Naive B cell (primary cell): ENCODE data around the gene ZNF813. TPM values are rescaled to one million over a fixed set of nuclear protein-coding genes. Genes with fewer than 3 reads are reported as not detected.
A peak's percentile ranks its signal among the peaks of the same experiment; 100 is the strongest.
"Not testable (repeated sequence)": the region's sequence is repeated elsewhere in the genome, so short reads cannot be mapped to it uniquely, and the experiment has no call there.

Experiments used
- ATAC-seq, 2 donors: fragments of 150-1000 bp; cut with Tn5 transposase; 2 replicates each; pipeline ENCODE4 v1.10.0; 2021; ENCODE audit warnings: low read depth in 2 of 2, mild to moderate bottlenecking in 2 of 2, moderate library complexity in 2 of 2
- DNase-seq: peaks from one replicate; pipeline ENCODE4 v3.0.0; 2022
- H3K27ac Mint-ChIP-seq, 6 donors: one replicate each; pipeline ENCODE4 v1.8.0; 2020 to 2022; ENCODE audit warnings: mild to moderate bottlenecking in 6 of 6, mixed read lengths in 6 of 6, moderate library complexity in 5 of 6, inconsistent platforms in 2 of 6
- H3K27me3 Mint-ChIP-seq, 3 donors: one replicate each; pipeline ENCODE4 v1.8.0; 2021 to 2022; ENCODE audit warnings: mixed read lengths in 3 of 3, mild to moderate bottlenecking in 1 of 3
- H3K36me3 Mint-ChIP-seq, 2 donors: one replicate each; pipeline ENCODE4 v1.8.0; 2020 to 2022; ENCODE audit warnings: mixed read lengths in 2 of 2, inconsistent platforms in 1 of 2, mild to moderate bottlenecking in 1 of 2
- H3K4me1 Mint-ChIP-seq, 3 donors: one replicate each; pipeline ENCODE4 v1.8.0; 2020 to 2022; ENCODE audit warnings: mixed read lengths in 3 of 3, inconsistent platforms in 1 of 3, mild to moderate bottlenecking in 1 of 3, moderate library complexity in 1 of 3
- H3K4me3 Mint-ChIP-seq, 8 donors: one replicate each; pipeline ENCODE4 v1.8.0; 2020 to 2022; ENCODE audit warnings: mild to moderate bottlenecking in 8 of 8, mixed read lengths in 8 of 8, moderate library complexity in 8 of 8, inconsistent platforms in 2 of 8
- H3K9me3 Mint-ChIP-seq, 7 donors: one replicate each; pipeline ENCODE4 v1.8.0; 2020 to 2022; ENCODE audit warnings: mixed read lengths in 7 of 7, mild to moderate bottlenecking in 5 of 7, inconsistent platforms in 2 of 7, moderate library complexity in 1 of 7
- polyA plus RNA-seq, 6 donors: library from polyadenylated mRNA; unstranded; fragments of 300-500 nt; fragmentation: Illumina TruSeq; gene quantifications; one replicate each; pipeline ENCODE4 v1.2.3, GENCODE V29; 2021; ENCODE audit warnings: low read depth in 6 of 6

ZNF813 gene
- polyA plus RNA-seq, 6 donors from 2014 or later = 4.6 to 8.3 (median 6.0) TPM

DNA sequence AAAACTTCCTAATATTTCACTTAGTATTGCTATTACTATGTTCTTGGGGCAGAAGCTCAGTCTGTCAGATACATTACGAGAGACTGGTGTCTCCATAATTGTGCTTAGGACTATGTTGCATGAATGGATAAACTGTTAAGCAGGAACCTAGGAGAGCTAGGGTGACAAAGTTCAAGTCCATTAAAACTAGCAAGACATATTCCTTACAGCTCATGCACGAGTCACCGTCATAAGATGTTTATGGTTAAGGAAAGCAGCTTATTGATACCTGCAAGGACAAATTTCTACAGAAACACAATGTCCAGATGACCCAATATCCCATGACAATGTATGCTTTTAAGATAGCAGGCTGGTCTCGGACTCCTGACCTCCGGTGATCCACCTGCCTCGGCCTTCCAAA lies 5.7 kb upstream of the ZNF813 start:
- Mint-ChIP-seq H3K4me1 (peaks cover 5 to 10% (median 6%) of the 10 kb centered on the region in 3 donors), H3K9me3 (peaks cover 13 to 66% (median 51%) of the 10 kb centered on the region in 7 donors), H3K27ac (no peak overlapping the region), H3K27me3 (peaks cover 9 to 35% (median 17%) of the 10 kb centered on the region in 3 donors), H3K36me3 (peaks cover 19 to 48% of the 10 kb centered on the region in 2 donors), H3K4me3 (no peak overlapping the region)
- no peak for DNase-seq
- no peak for ATAC-seq

DNA sequence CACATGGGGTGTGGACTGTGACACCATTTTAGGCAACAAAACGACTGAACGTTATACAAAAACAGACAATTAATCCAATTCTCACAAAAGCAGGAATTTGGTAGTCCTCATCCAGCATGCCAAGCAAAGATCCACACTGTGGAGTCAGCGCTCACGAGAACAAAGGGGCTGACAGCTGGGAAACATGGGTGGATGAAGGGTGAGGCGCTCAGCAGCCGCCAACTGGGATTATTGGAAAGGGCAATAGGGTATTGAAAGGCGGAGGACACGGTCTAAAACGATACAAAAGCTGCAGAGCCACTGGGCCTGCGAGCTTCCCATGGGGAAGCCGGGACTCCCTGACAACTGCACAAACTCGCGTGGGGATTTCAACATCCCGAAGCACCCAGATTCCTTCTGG lies 4.7 kb upstream of the ZNF813 start:
- Mint-ChIP-seq H3K4me3 (peak overlapping the region in 2 of 8 donors; percentile 48 to 80), H3K27ac (no peak overlapping the region), H3K27me3 (peaks cover 9 to 35% (median 17%) of the 10 kb centered on the region in 3 donors), H3K4me1 (peaks cover 5 to 14% (median 6%) of the 10 kb centered on the region in 3 donors), H3K36me3 (peaks cover 13 to 42% of the 10 kb centered on the region in 2 donors), H3K9me3 (peaks cover 9 to 56% (median 46%) of the 10 kb centered on the region in 7 donors)
- DNase-seq (no peak), ATAC-seq (no peak)

DNA sequence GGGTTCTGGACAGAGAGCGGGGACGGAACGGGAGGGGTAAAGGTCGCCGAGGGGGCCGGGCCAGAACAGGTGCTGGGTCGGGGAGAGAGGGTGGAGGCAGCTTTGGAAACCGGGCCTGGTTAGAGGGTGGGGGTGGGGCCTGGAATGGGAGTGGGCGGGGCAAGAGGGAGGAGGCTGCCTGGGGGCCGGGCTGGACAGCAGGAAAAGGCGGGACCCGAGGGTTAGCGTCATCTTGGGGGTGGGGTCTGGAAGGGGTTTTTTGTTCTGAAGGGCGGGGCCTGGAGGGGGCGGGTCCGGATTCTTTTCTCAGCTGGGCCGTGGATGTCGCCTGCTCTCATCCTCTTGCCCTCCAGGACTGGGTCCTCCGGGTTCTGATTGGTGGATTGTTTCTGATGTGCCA lies 4.3 kb upstream of the ZNF813 start:
- peaks cover 9 to 52% (median 42%) of the 10 kb centered on the region in 7 donors for H3K9me3 Mint-ChIP-seq
- ATAC-seq = no peak
- peaks cover 9 to 35% (median 17%) of the 10 kb centered on the region in 3 donors for H3K27me3 Mint-ChIP-seq
- H3K4me3 Mint-ChIP-seq = peak overlapping the region in 2 of 8 donors; percentile 65 to 80
- peak overlapping the region in 2 of 6 donors; percentile 58 to 65 for H3K27ac Mint-ChIP-seq
- H3K4me1 Mint-ChIP-seq = peaks cover 8 to 15% (median 10%) of the 10 kb centered on the region in 3 donors
- peaks cover 11 to 41% of the 10 kb centered on the region in 2 donors for H3K36me3 Mint-ChIP-seq
- DNase-seq = no peak

DNA sequence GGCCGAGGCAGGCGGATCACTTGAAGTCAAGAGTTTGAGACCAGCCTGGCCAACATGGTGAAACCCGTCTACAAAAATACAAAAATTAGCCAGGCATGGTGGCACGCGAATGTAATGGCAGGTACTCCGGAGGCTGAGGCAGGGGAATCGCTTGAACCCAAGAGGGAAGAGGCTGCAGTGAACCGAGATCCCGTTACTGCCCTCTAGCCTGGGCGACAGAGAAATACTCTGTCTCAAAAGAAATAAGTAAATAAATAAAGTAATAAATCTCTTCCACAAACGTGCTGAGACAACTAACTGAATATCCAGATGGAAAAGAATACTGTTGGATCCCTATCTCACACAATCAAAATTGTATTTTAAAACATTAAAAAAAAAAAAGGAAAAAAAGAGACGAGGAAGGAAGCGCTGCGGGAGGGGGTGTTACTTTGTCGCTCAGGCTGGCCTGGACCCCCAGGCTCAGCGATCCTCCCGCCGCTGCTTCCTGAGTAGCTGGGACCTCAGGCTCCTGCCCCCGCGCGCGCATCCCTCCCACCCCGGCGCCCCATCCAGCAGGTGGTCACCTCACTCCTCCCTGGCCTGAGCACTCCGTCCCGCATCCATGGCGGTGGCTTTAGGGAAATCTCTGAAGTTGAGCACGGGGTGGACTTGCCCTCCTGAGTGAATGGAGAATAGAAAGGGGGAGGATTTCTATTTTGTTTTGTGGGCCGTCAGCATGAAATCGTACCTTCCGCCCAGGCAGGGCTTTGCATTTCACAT lies 628 bp upstream of the ZNF813 start:
- H3K27ac Mint-ChIP-seq = peak overlapping the region in 4 of 6 donors; percentile 88 to 96 (median 96)
- H3K36me3 Mint-ChIP-seq = peaks cover 8 to 15% of the 10 kb centered on the region in 2 donors
- DNase-seq (no peak), ATAC-seq (peak; percentile 23 to 34)
- H3K4me1 Mint-ChIP-seq = peaks cover 19 to 41% (median 39%) of the 10 kb centered on the region in 3 donors
- peak overlapping the region; percentile 89 to 98 (median 96) for H3K4me3 Mint-ChIP-seq
- peaks cover 9 to 25% (median 14%) of the 10 kb centered on the region in 7 donors for H3K9me3 Mint-ChIP-seq
- peaks cover 9 to 31% (median 17%) of the 10 kb centered on the region in 3 donors for H3K27me3 Mint-ChIP-seq

DNA sequence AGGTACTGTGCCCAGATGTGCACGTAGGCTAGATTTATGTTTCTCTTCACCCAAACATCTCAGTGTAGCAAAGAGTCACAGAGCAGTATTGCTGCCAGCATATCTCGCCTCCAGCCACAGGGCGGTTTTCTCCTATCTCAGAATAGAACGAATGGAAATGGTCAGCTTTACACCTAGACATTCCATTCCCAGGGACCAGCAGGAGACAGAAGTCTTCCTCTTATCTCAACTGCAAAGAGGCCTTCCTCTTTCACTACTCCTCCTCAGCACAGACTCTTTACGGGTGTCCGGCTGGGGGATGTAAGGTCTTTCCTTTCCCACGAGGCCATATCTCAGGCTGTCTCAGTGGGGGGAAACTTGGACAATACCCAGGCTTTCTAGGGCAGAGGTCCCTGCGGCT lies 1.1 kb downstream of the ZNF813 start:
- Mint-ChIP-seq H3K27me3 (peaks cover 5 to 20% (median 6%) of the 10 kb centered on the region in 3 donors), H3K27ac (peak overlapping the region in 5 of 6 donors; percentile 29 to 88 (median 82)), H3K4me3 (peak overlapping the region; percentile 89 to 98 (median 96)), H3K9me3 (peaks cover 2 to 21% (median 4%) of the 10 kb centered on the region in 7 donors), H3K4me1 (peaks cover 17 to 42% (median 33%) of the 10 kb centered on the region in 3 donors)
- DNase-seq, H3K36me3 Mint-ChIP-seq, ATAC-seq: not testable (repeated sequence)

DNA sequence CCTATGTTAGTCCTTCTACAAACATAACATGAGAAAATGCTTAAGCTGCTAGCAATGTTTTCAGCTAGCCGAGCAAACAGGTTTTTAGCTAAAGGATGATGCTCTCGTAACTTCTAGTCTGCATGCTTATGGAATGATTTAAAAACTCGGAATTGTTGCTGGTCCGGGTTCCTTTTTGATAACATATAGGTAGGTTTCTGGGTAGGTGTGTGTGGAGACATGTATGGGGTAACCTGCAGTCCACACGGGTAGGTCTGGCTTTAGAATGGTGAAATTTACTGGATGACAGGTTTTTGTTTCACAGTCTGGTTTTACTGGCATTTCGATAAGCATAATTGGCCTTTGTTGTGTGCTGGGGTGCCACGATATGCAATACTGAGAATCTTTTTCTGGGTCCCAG lies 4.4 kb downstream of the ZNF813 start:
- Mint-ChIP-seq H3K27me3 (no peaks in the 10 kb centered on the region), H3K36me3 (peaks cover 16 to 21% of the 10 kb centered on the region in 2 donors), H3K9me3 (peaks cover 0 to 38% (median 10%) of the 10 kb centered on the region in 7 donors), H3K27ac (no peak overlapping the region), H3K4me1 (peaks cover 17 to 38% (median 37%) of the 10 kb centered on the region in 3 donors), H3K4me3 (peak overlapping the region in 2 of 8 donors; percentile 15 to 29)
- ATAC-seq (no peak), DNase-seq (no peak)

DNA sequence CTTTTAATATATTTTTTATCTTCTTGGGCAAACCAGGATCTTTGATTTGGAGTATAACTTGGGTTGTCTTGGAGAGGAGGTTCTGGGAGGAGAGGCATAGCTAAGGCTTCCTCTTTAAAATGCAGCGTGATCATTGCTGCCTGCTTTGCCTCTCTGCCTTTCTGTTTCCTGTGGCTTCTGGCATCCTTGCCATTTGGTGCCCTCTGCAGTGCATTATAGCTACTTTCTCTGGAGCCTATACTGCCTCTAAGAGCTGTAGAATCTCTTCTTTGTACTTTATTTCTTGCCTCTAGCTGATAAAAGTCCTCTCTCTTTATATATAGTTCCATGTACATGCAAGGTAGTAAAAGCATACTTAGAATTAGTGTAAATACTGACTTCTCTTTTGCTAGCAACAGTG lies 7.3 kb downstream of the ZNF813 start:
- H3K4me3 Mint-ChIP-seq, ATAC-seq, DNase-seq, H3K27me3 Mint-ChIP-seq: not testable (repeated sequence)
- Mint-ChIP-seq H3K27ac (peak overlapping the region in 1 of 6 donors; percentile 39), H3K36me3 (peaks cover 34 to 39% of the 10 kb centered on the region in 2 donors), H3K4me1 (peaks cover 3 to 23% (median 19%) of the 10 kb centered on the region in 3 donors), H3K9me3 (peaks cover 4 to 63% (median 30%) of the 10 kb centered on the region in 7 donors)

DNA sequence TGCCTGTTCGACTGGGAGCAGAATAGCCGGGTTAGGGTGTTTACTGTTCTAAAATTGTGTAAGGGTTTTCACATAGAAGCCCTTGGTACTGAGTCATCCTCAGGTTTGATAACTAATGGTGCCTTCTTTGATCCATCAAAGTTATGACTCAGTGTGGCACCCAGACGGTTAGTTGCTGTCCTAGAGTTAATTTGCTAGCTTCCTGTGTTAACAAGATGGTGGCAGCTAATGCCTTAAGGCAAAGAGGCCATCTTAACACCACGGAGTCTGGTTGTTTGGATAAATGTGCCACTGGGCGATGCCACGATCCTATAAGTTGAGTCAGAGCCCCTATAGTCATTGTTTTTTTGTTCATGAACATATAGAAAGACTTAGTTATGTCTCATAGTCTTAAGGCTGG lies 7.9 kb downstream of the ZNF813 start:
- Mint-ChIP-seq H3K36me3 (peaks cover 38 to 42% of the 10 kb centered on the region in 2 donors), H3K4me3 (peak overlapping the region in 1 of 8 donors; percentile 10), H3K9me3 (peaks cover 5 to 70% (median 36%) of the 10 kb centered on the region in 7 donors), H3K4me1 (peaks cover 3 to 18% (median 14%) of the 10 kb centered on the region in 3 donors)
- H3K27me3 Mint-ChIP-seq, ATAC-seq, DNase-seq, H3K27ac Mint-ChIP-seq: not testable (repeated sequence)

DNA sequence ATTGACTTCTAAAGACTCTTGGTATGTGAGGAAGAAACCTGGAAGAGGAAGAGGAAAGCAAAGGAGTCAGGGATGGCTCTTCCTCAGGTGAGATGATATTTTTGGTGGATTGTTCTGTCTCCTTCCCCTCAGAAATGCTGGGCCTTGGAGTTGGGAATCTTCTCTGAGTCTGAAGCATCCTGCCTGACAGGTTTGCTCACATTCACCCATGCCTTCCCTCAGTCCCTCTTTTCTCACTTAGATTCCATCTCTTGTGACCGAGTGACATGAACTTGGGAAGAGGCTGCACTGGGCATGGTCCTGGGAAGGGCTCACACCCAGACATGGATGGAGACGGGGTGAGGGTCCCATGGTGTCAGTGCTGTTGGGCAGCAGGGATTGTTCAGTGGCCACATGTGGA lies 16.2 kb downstream of the ZNF813 start:
- ATAC-seq, H3K27ac Mint-ChIP-seq, H3K4me1 Mint-ChIP-seq, DNase-seq, H3K27me3 Mint-ChIP-seq: not testable (repeated sequence)
- peaks cover 61 to 69% of the 10 kb centered on the region in 2 donors for H3K36me3 Mint-ChIP-seq
- peaks cover 10 to 89% (median 79%) of the 10 kb centered on the region in 7 donors for H3K9me3 Mint-ChIP-seq
- peak overlapping the region in 1 of 8 donors; percentile 20 for H3K4me3 Mint-ChIP-seq

DNA sequence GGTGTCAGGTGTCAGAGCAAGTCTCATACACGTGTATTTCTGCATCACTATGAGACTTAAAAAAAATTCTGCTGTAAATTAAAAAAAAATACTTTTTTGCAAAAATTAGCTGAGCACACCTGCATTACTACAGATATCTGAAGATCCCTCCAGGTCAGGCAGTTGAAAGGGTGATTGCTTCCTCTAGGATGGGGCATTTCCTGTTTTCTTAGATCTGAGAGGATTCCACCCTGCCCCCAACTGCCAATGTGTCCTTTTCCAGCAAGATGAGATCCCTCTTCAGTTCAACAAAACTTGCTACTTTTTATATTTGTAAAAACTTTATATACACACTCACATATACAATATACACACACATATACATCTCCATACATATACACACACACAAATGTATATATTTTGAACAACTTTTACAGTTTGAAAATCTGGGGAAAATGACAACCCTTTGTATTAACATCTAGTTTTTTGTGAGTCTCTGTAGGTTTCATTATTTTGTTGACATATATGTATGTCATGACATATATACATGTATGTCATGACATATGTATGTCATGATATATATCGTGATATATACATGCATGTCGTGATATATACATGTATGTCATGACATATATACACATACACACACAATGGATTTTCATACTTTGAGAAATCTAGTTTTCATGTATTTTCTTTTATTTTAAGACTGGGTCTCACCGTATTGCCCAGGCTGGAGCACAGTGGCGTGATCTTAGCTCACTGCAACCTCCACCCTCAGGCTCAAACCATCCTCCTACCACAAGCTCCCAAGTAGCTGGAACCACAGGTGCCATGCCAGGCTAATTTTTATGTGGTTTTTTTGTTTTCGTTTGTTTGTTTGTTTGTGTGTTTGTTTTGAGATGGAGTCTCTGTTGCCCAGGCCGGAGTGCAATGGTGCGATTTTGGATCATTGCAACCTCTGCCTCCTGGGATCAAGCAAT lies 17.8 kb downstream of the ZNF813 start:
- Mint-ChIP-seq H3K4me1 (no peaks in the 10 kb centered on the region), H3K4me3 (no peak overlapping the region), H3K27me3 (no peaks in the 10 kb centered on the region), H3K36me3 (peaks cover 53 to 64% of the 10 kb centered on the region in 2 donors), H3K27ac (no peak overlapping the region), H3K9me3 (peaks cover 5 to 83% (median 72%) of the 10 kb centered on the region in 7 donors)
- no peak for ATAC-seq
- DNase-seq = no peak

DNA sequence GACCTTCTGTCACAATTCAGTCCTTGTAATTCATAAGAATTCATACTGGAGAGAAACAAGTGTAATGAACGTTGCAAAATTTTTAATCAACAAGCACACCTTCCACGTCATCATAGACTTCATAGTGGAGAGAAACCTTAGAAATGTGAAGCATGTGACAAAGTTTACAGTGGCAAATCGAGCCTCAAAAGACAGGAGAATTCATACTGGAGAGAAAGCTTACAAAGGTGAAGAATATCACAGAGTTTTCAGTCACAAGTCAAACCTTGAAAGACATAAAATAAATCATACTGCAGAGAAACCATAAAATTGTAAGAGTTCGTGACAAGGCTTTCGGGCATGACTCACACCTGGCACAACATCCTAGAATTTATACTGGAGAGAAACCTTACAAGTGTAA lies 24.6 kb downstream of the ZNF813 start:
- no peaks in the 10 kb centered on the region for H3K27me3 Mint-ChIP-seq
- H3K9me3 Mint-ChIP-seq = peaks cover 21 to 91% (median 83%) of the 10 kb centered on the region in 7 donors
- DNase-seq (no peak), ATAC-seq (no peak)
- H3K4me3 Mint-ChIP-seq = no peak overlapping the region
- peaks cover 58 to 60% of the 10 kb centered on the region in 2 donors for H3K36me3 Mint-ChIP-seq
- H3K4me1 Mint-ChIP-seq = no peaks in the 10 kb centered on the region
- H3K27ac Mint-ChIP-seq = no peak overlapping the region

DNA sequence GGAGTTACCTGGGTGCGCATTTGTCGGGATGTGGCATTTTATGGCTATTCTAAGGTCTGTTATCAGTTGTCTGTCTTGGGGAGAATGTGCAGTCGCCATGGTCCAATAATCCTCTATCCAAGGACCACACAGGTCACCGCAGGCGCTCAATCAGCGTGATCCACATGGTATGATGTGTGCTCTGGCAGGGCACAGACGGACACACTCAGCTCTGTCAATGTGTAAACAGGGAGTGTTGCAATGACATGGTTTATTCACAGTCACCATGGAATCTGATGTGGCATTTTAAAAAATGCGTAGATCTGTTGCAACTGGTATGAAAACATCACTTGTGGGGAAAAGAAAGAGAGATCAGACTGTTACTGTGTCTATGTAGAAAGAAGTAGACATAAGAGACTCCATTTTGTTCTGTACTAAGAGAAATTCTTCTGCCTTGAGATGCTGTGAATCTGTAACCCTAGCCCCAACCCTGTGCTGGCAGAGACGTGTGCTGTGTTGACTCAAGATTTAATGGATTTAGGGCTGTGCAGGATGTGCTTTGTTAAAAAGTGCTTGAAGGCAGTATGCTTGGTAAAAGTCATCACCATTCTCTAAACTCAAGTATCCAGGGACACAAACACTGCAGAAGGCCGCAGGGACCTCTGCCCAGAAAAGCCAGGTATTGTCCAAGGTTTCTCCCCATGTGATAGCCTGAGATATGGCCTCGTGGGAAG lies 29.9 kb downstream of the ZNF813 start:
- H3K27me3 Mint-ChIP-seq = peaks cover 0 to 14% (median 4%) of the 10 kb centered on the region in 3 donors
- peaks cover 10 to 82% (median 63%) of the 10 kb centered on the region in 7 donors for H3K9me3 Mint-ChIP-seq
- peaks cover 20 to 22% of the 10 kb centered on the region in 2 donors for H3K36me3 Mint-ChIP-seq
- not testable (repeated sequence) for DNase-seq, ATAC-seq, H3K4me1 Mint-ChIP-seq, H3K27ac Mint-ChIP-seq, H3K4me3 Mint-ChIP-seq
